ENCODE data around the gene TNFAIP3. TPM values are rescaled to one million over a fixed set of nuclear protein-coding genes. Genes with fewer than 3 reads are reported as not detected.

Gene TNFAIP3
- total RNA-seq, 1 donor from 2014 or later: 56.3 TPM

DNA sequence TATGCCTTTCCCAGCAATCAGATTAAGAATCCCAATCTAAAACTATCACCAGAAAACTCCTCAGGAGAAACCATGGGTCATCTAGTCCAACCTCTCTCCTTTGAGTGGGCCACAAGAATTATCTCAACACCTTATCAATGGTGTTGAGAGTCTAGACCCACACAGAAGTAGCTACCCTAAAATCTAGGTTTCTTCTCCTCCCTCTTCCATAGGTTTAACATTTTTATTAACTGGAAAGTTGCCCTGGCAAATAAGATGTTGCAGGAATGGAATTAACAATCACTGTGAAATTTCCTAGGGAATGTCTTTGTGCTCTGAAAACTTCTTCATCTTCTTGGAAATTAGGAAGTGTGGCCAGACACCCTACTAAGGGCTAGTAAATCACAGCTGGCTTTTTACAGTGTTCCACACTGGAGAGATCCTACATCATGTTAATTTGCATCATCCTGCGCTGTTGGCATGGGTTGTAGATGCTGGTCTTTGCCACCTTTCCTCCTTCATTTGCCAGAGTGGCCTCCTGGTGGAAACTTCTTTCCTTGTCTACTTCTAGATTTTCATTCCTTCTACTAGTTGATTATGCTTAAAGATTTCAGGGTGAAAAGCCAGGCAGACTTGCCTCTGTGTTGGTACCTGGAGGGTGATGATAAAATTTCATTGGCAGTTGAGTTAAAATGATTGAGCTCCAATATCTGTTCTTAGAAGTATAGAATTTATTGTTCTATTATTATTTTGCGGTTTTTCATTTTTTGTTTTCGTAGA lies 2.7 kb downstream of the TNFAIP3 start:
- no peak overlapping the region for H3K4me3 ChIP-seq (ENCODE audit: low read depth, low read length)

DNA sequence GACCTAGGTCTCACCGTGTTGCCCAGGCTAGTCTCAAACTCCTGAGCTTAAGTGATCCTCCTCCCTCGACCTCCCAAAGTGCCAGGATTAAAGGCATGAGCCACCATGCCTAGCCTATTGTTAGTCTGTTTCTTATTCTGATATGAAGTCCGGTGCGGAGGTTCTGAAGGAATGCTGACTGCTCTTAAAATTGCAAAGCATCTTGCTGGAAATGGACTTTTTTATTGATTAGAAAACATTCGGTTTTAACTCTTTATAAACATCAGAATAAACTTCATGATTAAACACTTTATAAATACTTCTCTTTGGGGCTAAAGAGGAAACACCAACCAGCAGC lies 3.2 kb downstream of the TNFAIP3 start:
- H3K4me3 ChIP-seq (ENCODE audit: low read depth, low read length): no peak overlapping the region

More for the DNA sequence above, 2.7 kb downstream of the TNFAIP3 start:
- TF ChIP-seq, protein P1, sequence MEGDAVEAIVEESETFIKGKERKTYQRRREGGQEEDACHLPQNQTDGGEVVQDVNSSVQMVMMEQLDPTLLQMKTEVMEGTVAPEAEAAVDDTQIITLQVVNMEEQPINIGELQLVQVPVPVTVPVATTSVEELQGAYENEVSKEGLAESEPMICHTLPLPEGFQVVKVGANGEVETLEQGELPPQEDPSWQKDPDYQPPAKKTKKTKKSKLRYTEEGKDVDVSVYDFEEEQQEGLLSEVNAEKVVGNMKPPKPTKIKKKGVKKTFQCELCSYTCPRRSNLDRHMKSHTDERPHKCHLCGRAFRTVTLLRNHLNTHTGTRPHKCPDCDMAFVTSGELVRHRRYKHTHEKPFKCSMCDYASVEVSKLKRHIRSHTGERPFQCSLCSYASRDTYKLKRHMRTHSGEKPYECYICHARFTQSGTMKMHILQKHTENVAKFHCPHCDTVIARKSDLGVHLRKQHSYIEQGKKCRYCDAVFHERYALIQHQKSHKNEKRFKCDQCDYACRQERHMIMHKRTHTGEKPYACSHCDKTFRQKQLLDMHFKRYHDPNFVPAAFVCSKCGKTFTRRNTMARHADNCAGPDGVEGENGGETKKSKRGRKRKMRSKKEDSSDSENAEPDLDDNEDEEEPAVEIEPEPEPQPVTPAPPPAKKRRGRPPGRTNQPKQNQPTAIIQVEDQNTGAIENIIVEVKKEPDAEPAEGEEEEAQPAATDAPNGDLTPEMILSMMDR (IDR thresholded peaks at IDR 0.05; ENCODE audit: insufficient read depth, low read length, poor library complexity, severe bottlenecking): no peak
- no peak for DNase-seq (ENCODE audit: low read depth)
- H3K36me3 ChIP-seq (ENCODE audit: control insufficient read depth, insufficient read depth, low read length): no peaks in the 10 kb centered on the region
- no peaks in the 10 kb centered on the region for H3K27me3 ChIP-seq (ENCODE audit: control insufficient read depth, insufficient read depth, low read length)

DNA sequence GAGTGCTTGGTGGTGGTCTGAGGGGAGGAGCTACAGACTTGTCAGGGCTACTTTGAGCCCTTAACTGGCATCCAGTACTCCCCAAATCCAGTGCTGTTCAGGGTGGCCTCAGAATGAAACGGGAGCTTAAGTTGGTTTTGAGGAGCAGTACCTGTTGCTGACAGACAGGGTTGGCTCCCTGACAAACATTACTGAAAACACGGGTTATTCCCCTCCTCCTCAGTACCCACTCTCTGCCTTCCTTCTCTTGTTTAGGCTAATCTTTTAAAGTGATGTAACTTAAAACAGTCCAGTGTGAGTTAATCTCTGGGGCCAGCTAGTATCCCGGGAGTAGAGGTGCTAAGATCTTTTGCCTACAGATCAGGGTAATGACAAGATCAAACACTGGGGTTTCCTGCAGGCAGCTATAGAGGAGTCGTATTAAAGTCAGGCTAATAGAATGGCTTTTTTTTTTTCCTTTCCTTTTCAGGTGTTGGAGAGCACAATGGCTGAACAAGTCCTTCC lies 3.7 kb downstream of the TNFAIP3 start:
- no peak for DNase-seq (ENCODE audit: low read depth)
- TF ChIP-seq, protein P1 (IDR thresholded peaks at IDR 0.05; ENCODE audit: insufficient read depth, low read length, poor library complexity, severe bottlenecking): no peak
- Histone ChIP-seq H3K36me3 (ENCODE audit: control insufficient read depth, insufficient read depth, low read length) (no peaks in the 10 kb centered on the region), H3K27me3 (ENCODE audit: control insufficient read depth, insufficient read depth, low read length) (no peaks in the 10 kb centered on the region), H3K4me3 (ENCODE audit: low read depth, low read length) (no peak overlapping the region)

More for the DNA sequence above, 3.2 kb downstream of the TNFAIP3 start:
- no peak for DNase-seq (ENCODE audit: low read depth)
- no peaks in the 10 kb centered on the region for H3K27me3 ChIP-seq (ENCODE audit: control insufficient read depth, insufficient read depth, low read length)
- TF ChIP-seq, protein P1 (IDR thresholded peaks at IDR 0.05; ENCODE audit: insufficient read depth, low read length, poor library complexity, severe bottlenecking): no peak
- no peaks in the 10 kb centered on the region for H3K36me3 ChIP-seq (ENCODE audit: control insufficient read depth, insufficient read depth, low read length)

DNA sequence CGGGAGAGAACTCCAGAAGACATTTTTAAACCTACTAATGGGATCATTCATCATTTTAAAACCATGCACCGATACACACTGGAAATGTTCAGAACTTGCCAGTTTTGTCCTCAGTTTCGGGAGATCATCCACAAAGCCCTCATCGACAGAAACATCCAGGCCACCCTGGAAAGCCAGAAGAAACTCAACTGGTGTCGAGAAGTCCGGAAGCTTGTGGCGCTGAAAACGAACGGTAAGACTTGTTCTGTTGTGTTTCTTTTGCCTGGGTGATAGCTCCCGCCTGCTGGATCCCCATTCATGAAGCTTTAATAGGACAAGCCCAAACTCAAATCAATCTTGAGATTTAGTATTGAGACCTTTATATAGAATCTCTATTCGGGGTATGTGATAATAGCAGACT lies 4.2 kb downstream of the TNFAIP3 start:
- TF ChIP-seq, protein P1 (IDR thresholded peaks at IDR 0.05; ENCODE audit: insufficient read depth, low read length, poor library complexity, severe bottlenecking): no peak
- Histone ChIP-seq H3K4me3 (ENCODE audit: low read depth, low read length) (no peak overlapping the region), H3K27me3 (ENCODE audit: control insufficient read depth, insufficient read depth, low read length) (no peaks in the 10 kb centered on the region), H3K36me3 (ENCODE audit: control insufficient read depth, insufficient read depth, low read length) (no peaks in the 10 kb centered on the region)
- DNase-seq (ENCODE audit: low read depth): no peak

DNA sequence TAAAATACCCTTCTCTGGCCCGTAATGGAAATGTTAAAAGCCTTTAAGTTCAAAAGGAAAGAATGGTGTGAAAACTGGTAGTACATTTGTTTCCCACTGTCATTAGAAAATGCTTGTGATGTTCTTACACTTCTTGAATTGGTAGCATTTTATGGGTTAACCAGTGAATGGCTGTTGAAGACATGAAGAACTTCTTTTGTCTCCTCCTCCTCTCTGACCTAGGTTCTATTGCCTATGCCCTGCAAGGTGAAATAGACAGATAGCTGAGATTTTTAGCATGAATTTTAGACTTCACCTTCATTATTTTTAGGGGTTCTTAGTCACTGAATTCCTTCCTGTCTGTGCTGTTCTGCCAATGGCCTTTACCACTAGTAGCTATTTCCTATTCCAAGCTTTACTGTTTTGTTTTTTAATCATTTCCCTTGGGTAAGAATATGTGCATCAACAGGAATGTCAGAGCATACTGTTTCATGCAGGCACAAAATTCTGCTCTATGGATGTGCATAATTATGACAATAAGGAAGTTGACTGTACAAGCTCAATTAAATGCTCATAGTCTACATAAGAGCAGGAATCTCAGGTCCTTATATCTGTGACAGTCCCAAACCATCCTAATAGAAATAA lies 4.9 kb downstream of the TNFAIP3 start:
- TF ChIP-seq, protein P1 (IDR thresholded peaks at IDR 0.05; ENCODE audit: insufficient read depth, low read length, poor library complexity, severe bottlenecking): no peak
- no peaks in the 10 kb centered on the region for H3K27me3 ChIP-seq (ENCODE audit: control insufficient read depth, insufficient read depth, low read length)
- no peaks in the 10 kb centered on the region for H3K36me3 ChIP-seq (ENCODE audit: control insufficient read depth, insufficient read depth, low read length)
- no peak for DNase-seq (ENCODE audit: low read depth)
- no peak overlapping the region for H3K4me3 ChIP-seq (ENCODE audit: low read depth, low read length)
